Prostate gland (tissue), 2 donors: Measurements from ENCODE around the gene SLPI. TPM values are rescaled to one million over a fixed set of nuclear protein-coding genes. Genes with fewer than 3 reads are reported as not detected.

Experiments
- DNase-seq: peaks from one replicate; pipeline ENCODE4 v3.0.0-alpha.2; 2019; ENCODE audit warnings: low spot score
- H3K27ac ChIP-seq, 2 donors: fragments of 200-600 bp; sonication (generic); 2 replicates each; pipeline ENCODE4 v1.5.1; 2017 to 2019
- H3K27me3 ChIP-seq: fragments of 200-600 bp; sonication (generic); replicated peaks from 2 replicates; pipeline ENCODE4 v1.5.1; 2019; ENCODE audit not compliant: insufficient read depth
- H3K36me3 ChIP-seq, 2 donors: fragments of 200-600 bp; sonication (generic); 1 replicate in 1 of 2; 2 replicates in 1 of 2; pipeline versions ENCODE4 v1.5.1 to v1.8.1; 2017 to 2019
- H3K4me1 ChIP-seq: fragments of 200-600 bp; sonication (generic); replicated peaks from 2 replicates; pipeline ENCODE4 v1.5.1; 2019
- H3K4me3 ChIP-seq, 2 donors: fragments of 200-600 bp; sonication (generic); 2 replicates each; pipeline ENCODE4 v1.5.1; 2017 to 2019
- H3K9me3 ChIP-seq: fragments of 200-600 bp; sonication (generic); 2 replicates; pipeline ENCODE4 v1.5.1; 2017
- CTCF ChIP-seq, 4 experiments: fragments of 200-600 bp in 2 of 4; fragments of 450-650 bp in 2 of 4; sonication (generic) in 2 of 4; IDR thresholded peaks; 1 replicate in 3 of 4; 2 replicates in 1 of 4; pipeline ENCODE4 v1.5.1; 2016 to 2019; ENCODE audit warnings: antibody characterized with exemption in 4 of 4, mild to moderate bottlenecking in 2 of 4, moderate library complexity in 2 of 4
- POLR2A ChIP-seq: fragments of 450-650 bp; IDR thresholded peaks from one replicate; pipeline ENCODE4 v1.6.1; 2016; ENCODE audit warnings: antibody characterized with exemption, mild to moderate bottlenecking
- POLR2AphosphoS5 ChIP-seq: sonication (generic); formaldehyde crosslinking; IDR thresholded peaks from one replicate; pipeline ENCODE4 v1.6.1; 2017; ENCODE audit warnings: antibody characterized with exemption
- WGBS: methylation state at CpG from one replicate; pipeline ENCODE4 v1.1.5; 2018; 5-methylcytosine and 5-hydroxymethylcytosine counted together
- intact Hi-C: fragments of 100-400 bp; cut with DNase I; formaldehyde crosslinking; loops from one replicate; pipeline ENCODE4 v1.14.2; 2022
- total RNA-seq, 2 donors: library from RNA; depleted of rRNA; stranded (reverse); fragments of >200 nt; gene quantifications; one replicate each; pipeline ENCODE4 v1.1.0, GENCODE V29; 2016

SLPI gene
- total RNA-seq, 2 donors from 2014 or later, result 168 to 202 TPM

- DNase-seq, result no peak
- WGBS, result 59% methylated on average over 7 of the region's 7 CpGs
- intact Hi-C loops, result no loop called here
- H3K4me3 ChIP-seq, result no peak overlapping the region
- no peaks in the 10 kb centered on the region for H3K4me1 ChIP-seq
- no peak overlapping the region for H3K27ac ChIP-seq
- TF ChIP-seq CTCF (IDR thresholded peaks at IDR 0.05), result no peak
- TF ChIP-seq POLR2A, result no peak
- TF ChIP-seq POLR2AphosphoS5, result no peak
- H3K36me3 ChIP-seq, result no peaks in the 10 kb centered on the region
- no peaks in the 10 kb centered on the region for H3K9me3 ChIP-seq
- no peaks in the 10 kb centered on the region for H3K27me3 ChIP-seq
These were observed 3.3 kb upstream of the SLPI start for GRCh38 chr20:45257711-45258110.

GRCh38 chr20:45257161-45257560 lies 2.8 kb upstream of the SLPI start:
- no peak for TF ChIP-seq POLR2AphosphoS5
- TF ChIP-seq CTCF (IDR thresholded peaks at IDR 0.05), result no peak
- no peak for TF ChIP-seq POLR2A
- 93% methylated on average over 3 of the region's 3 CpGs for WGBS
- H3K27ac ChIP-seq, result no peak overlapping the region

GRCh38 chr20:45253261-45253660 lies 1.1 kb downstream of the SLPI start:
- no peak overlapping the region for H3K4me3 ChIP-seq
- intact Hi-C loops, result no loop called here
- DNase-seq, result no peak

More at GRCh38 chr20:45257161-45257560, 2.8 kb upstream of the SLPI start:
- no peaks in the 10 kb centered on the region for H3K9me3 ChIP-seq
- no peaks in the 10 kb centered on the region for H3K4me1 ChIP-seq
- H3K36me3 ChIP-seq, result no peaks in the 10 kb centered on the region
- H3K27me3 ChIP-seq, result no peaks in the 10 kb centered on the region
- intact Hi-C loops, result no loop called here
- no peak for DNase-seq
- H3K4me3 ChIP-seq, result no peak overlapping the region

GRCh38 chr20:45251884-45252560 lies 2.3 kb downstream of the SLPI start:
- TF ChIP-seq CTCF (IDR thresholded peaks at IDR 0.05) (no peak), POLR2AphosphoS5 (no peak), POLR2A (no peak)
- no peak overlapping the region for H3K4me3 ChIP-seq
- no peaks in the 10 kb centered on the region for H3K4me1 ChIP-seq
- intact Hi-C loops, result no loop called here
- H3K27ac ChIP-seq, result no peak overlapping the region
- H3K9me3 ChIP-seq, result no peaks in the 10 kb centered on the region
- no peak for DNase-seq
- 30% methylated on average over 5 of the region's 5 CpGs for WGBS
- H3K36me3 ChIP-seq, result no peaks in the 10 kb centered on the region
- no peaks in the 10 kb centered on the region for H3K27me3 ChIP-seq

More at GRCh38 chr20:45253261-45253660, 1.1 kb downstream of the SLPI start:
- Histone ChIP-seq H3K27me3 (no peaks in the 10 kb centered on the region), H3K4me1 (no peaks in the 10 kb centered on the region), H3K9me3 (no peaks in the 10 kb centered on the region), H3K27ac (no peak overlapping the region), H3K36me3 (no peaks in the 10 kb centered on the region)
- WGBS, result 94% methylated on average over 4 of the region's 4 CpGs
- TF ChIP-seq POLR2AphosphoS5 (no peak), POLR2A (no peak), CTCF (IDR thresholded peaks at IDR 0.05) (no peak)

GRCh38 chr20:45248609-45249008 lies 5.8 kb downstream of the SLPI start:
- Histone ChIP-seq H3K36me3 (no peaks in the 10 kb centered on the region), H3K9me3 (no peaks in the 10 kb centered on the region), H3K27ac (no peak overlapping the region), H3K4me3 (no peak overlapping the region), H3K4me1 (no peaks in the 10 kb centered on the region), H3K27me3 (no peaks in the 10 kb centered on the region)
- no peak for DNase-seq
- intact Hi-C loops, result no loop called here
- TF ChIP-seq POLR2A, result no peak
- TF ChIP-seq POLR2AphosphoS5, result no peak
- TF ChIP-seq CTCF (IDR thresholded peaks at IDR 0.05), result no peak
